Keratinocyte (primary cell): ENCODE data around the gene ARL11.

ENCODE experiments used
- EZH2 ChIP-seq: IDR thresholded peaks from one replicate; pipeline ENCODE4 v1.6.1; 2012; ENCODE audit warnings: inconsistent platforms, mild to moderate bottlenecking, low read length, moderate library complexity
- TF ChIP-seq, protein P1 (sequence below), 3 experiments: IDR thresholded peaks in 1 of 3; conservative IDR thresholded peaks in 1 of 3; optimal IDR thresholded peaks in 1 of 3; 2 replicates in 2 of 3; 3 replicates in 1 of 3; pipeline versions ENCODE3 to v1.5.1; 2011; ENCODE audit warnings: low read length in 3 of 3, mild to moderate bottlenecking in 3 of 3, moderate library complexity in 2 of 3, control low read depth in 1 of 3, inconsistent platforms in 1 of 3; ENCODE audit not compliant: insufficient read depth in 2 of 3; ENCODE audit errors: extremely low read depth in 1 of 3

DNA sequence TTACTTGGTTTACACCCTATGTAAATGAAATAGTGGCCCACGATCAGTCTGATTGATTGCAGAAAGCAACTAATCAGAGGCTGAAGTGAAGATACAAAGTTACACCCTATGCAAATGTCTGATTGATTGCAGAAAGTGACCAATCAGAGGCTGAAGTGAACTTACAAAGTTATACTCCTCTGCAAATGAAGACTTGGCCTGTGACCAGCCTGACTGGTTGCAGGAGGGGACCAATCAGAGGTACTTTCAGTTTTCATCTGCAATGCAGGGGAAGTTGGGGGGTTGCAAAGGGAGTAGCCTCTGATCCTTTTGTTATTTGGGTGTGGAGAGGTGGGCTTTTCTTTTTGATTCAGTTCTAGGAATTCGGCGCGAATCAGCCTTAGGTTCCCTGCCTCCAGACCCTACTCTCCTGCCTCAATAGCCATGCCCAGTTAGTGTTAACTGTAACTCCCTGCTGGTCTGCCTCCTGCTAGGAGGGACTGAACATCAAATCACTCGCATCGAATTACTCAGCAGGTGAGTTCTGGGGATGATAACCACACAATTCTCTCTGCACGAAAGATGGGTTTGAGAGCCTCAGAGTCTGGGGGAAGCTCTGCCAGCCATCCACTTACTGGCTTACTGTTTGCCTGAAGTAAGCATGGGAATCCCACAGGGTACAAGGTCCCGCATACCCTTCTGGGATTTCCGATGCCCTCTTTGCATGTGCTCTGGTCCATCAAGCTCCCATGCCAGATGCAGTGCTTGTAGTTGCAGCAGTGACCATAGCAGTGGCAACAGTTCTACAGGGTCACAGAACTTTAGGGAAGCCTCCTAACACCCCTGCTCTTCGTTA lies 7.5 kb downstream of the ARL11 start:
- TF ChIP-seq, protein P1, sequence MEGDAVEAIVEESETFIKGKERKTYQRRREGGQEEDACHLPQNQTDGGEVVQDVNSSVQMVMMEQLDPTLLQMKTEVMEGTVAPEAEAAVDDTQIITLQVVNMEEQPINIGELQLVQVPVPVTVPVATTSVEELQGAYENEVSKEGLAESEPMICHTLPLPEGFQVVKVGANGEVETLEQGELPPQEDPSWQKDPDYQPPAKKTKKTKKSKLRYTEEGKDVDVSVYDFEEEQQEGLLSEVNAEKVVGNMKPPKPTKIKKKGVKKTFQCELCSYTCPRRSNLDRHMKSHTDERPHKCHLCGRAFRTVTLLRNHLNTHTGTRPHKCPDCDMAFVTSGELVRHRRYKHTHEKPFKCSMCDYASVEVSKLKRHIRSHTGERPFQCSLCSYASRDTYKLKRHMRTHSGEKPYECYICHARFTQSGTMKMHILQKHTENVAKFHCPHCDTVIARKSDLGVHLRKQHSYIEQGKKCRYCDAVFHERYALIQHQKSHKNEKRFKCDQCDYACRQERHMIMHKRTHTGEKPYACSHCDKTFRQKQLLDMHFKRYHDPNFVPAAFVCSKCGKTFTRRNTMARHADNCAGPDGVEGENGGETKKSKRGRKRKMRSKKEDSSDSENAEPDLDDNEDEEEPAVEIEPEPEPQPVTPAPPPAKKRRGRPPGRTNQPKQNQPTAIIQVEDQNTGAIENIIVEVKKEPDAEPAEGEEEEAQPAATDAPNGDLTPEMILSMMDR (optimal IDR thresholded peaks at IDR 0.05 in 1 of 3, IDR thresholded peaks at IDR 0.05 in 1 of 3, conservative IDR thresholded peaks at IDR 0.05 in 1 of 3; ENCODE audit: extremely low read depth in 1 of 3, insufficient read depth in 2 of 3, low read length in 3 of 3): no peak
- no peak for TF ChIP-seq EZH2
